Measurements from ENCODE around the gene COPE. TPM values are rescaled to one million over a fixed set of nuclear protein-coding genes. Genes with fewer than 3 reads are reported as not detected.
A peak's percentile ranks its signal among the peaks of the same experiment; 100 is the strongest.

Gene COPE
- total RNA-seq, 1 experiment from 2014 or later, result 177 TPM

DNA sequence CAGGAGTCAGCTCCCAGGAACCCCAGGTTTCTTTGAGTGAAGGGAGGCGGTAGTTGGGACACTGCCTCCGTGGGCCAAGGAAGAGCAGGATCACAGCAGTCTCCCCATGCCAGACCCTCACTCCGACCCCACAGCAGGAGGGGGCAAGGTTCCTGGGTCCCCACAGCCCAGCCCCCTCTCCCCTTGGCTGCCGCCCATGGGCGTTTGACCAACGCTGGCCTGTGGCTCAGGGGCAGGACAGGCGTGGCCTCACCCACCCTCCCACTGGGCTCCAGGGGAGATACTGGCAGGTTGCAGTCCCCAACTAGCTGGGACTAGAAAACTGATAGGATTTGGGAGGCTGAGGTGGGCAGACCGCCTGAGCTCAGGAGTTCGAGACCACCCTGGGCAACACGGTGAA, 9.2 kb downstream of the COPE start:
- POLR2A ChIA-PET, result no interaction called here
- BruUV-seq (replicated peaks), result no TSS peak
- no peaks in the 10 kb centered on the region for H3K9me3 ChIP-seq (ENCODE audit: control insufficient read depth, insufficient read depth, low read depth, low read length)
- no peak for ATAC-seq
- intact Hi-C loops (cut with micrococcal nuclease; ENCODE audit: unreplicated experiment) (no loop called here), in situ Hi-C loops (cut with HindIII; ENCODE audit: low pct_unique_long_range_greater_than_20kb, low sequenced_read_pairs) (no loop called here)
- no peaks in the 10 kb centered on the region for H3K4me1 ChIP-seq (ENCODE audit: control insufficient read depth, insufficient read depth, low read length)
- CTCF ChIA-PET, result no interaction called here
- no peak for TF ChIP-seq TCF7L2 (IDR thresholded peaks at IDR 0.05; ENCODE audit: low read depth, low read length)
- TF ChIP-seq, protein P1, sequence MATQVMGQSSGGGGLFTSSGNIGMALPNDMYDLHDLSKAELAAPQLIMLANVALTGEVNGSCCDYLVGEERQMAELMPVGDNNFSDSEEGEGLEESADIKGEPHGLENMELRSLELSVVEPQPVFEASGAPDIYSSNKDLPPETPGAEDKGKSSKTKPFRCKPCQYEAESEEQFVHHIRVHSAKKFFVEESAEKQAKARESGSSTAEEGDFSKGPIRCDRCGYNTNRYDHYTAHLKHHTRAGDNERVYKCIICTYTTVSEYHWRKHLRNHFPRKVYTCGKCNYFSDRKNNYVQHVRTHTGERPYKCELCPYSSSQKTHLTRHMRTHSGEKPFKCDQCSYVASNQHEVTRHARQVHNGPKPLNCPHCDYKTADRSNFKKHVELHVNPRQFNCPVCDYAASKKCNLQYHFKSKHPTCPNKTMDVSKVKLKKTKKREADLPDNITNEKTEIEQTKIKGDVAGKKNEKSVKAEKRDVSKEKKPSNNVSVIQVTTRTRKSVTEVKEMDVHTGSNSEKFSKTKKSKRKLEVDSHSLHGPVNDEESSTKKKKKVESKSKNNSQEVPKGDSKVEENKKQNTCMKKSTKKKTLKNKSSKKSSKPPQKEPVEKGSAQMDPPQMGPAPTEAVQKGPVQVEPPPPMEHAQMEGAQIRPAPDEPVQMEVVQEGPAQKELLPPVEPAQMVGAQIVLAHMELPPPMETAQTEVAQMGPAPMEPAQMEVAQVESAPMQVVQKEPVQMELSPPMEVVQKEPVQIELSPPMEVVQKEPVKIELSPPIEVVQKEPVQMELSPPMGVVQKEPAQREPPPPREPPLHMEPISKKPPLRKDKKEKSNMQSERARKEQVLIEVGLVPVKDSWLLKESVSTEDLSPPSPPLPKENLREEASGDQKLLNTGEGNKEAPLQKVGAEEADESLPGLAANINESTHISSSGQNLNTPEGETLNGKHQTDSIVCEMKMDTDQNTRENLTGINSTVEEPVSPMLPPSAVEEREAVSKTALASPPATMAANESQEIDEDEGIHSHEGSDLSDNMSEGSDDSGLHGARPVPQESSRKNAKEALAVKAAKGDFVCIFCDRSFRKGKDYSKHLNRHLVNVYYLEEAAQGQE (IDR thresholded peaks at IDR 0.05; ENCODE audit: insufficient read depth in 1 of 2, low read depth in 2 of 2, low read length in 1 of 2), result no peak
- TF ChIP-seq, protein P2, sequence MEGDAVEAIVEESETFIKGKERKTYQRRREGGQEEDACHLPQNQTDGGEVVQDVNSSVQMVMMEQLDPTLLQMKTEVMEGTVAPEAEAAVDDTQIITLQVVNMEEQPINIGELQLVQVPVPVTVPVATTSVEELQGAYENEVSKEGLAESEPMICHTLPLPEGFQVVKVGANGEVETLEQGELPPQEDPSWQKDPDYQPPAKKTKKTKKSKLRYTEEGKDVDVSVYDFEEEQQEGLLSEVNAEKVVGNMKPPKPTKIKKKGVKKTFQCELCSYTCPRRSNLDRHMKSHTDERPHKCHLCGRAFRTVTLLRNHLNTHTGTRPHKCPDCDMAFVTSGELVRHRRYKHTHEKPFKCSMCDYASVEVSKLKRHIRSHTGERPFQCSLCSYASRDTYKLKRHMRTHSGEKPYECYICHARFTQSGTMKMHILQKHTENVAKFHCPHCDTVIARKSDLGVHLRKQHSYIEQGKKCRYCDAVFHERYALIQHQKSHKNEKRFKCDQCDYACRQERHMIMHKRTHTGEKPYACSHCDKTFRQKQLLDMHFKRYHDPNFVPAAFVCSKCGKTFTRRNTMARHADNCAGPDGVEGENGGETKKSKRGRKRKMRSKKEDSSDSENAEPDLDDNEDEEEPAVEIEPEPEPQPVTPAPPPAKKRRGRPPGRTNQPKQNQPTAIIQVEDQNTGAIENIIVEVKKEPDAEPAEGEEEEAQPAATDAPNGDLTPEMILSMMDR (IDR thresholded peaks at IDR 0.05), result no peak
- TF ChIP-seq SIN3A (IDR thresholded peaks at IDR 0.05; ENCODE audit: borderline replicate concordance, insufficient read depth, low read depth, low read length), result no peak
- no peak for TF ChIP-seq POLR2AphosphoS5 (IDR thresholded peaks at IDR 0.05; ENCODE audit: low read depth, low read length)
- no peaks in the 10 kb centered on the region for H3K36me3 ChIP-seq (ENCODE audit: control insufficient read depth, insufficient read depth, low read length)
- DNase-seq (ENCODE audit: low read depth, low spot score), result no peak
- H3K27me3 ChIP-seq (ENCODE audit: control insufficient read depth, insufficient read depth, low read length), result no peaks in the 10 kb centered on the region
- H3K4me3 ChIP-seq (ENCODE audit: low read depth in 2 of 2, low read length in 2 of 2), result no peak overlapping the region
- H3K27ac ChIP-seq (ENCODE audit: low read length), result no peak overlapping the region

DNA sequence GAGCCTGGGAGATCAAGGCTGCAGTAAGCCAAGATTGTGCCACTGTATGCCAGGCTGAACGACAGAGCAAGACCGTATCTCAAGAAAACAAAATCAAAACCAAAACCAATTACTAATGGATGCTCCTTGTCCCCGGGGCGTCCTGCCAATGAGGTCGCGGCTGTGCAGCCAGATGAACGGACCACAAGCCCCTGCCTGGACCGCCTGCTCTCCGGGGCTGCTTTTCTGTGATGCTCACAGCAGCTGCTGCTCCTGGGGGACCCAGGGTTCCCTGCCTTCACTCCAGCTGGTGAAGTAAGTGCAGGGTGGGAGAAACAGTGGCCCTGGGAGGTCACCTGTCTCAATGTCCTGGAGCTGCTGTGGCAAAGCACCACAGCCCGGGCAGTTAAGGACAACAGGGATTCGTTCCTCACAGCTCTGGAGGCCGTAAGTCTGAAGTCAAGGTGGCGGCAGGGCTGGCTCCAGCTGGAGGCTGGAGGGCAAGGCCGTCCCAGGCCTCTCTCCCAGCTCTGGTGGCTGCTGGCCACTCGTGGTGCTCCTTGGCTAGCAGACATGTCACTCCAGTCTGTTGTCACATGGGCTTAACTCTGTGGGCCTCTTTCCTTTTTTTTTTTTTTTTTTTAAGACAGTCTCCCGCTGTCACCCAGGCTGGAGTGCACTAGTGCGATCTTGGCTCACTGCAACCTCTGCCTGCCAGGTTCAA, 10.1 kb downstream of the COPE start:
- CTCF ChIA-PET, result no interaction called here
- BruUV-seq (replicated peaks), result TSS peak; percentile 64
- ATAC-seq (no peak), DNase-seq (ENCODE audit: low read depth, low spot score) (no peak)
- Histone ChIP-seq H3K4me3 (ENCODE audit: low read depth in 2 of 2, low read length in 2 of 2) (no peak overlapping the region), H3K9me3 (ENCODE audit: control insufficient read depth, insufficient read depth, low read depth, low read length) (no peaks in the 10 kb centered on the region), H3K36me3 (ENCODE audit: control insufficient read depth, insufficient read depth, low read length) (no peaks in the 10 kb centered on the region), H3K27ac (ENCODE audit: low read length) (no peak overlapping the region), H3K4me1 (ENCODE audit: control insufficient read depth, insufficient read depth, low read length) (no peaks in the 10 kb centered on the region), H3K27me3 (ENCODE audit: control insufficient read depth, insufficient read depth, low read length) (no peaks in the 10 kb centered on the region)
- POLR2A ChIA-PET, result no interaction called here
- intact Hi-C loops (cut with micrococcal nuclease; ENCODE audit: unreplicated experiment), result no loop called here
- TF ChIP-seq TCF7L2 (IDR thresholded peaks at IDR 0.05; ENCODE audit: low read depth, low read length) (no peak), SIN3A (IDR thresholded peaks at IDR 0.05; ENCODE audit: borderline replicate concordance, insufficient read depth, low read depth, low read length) (no peak), POLR2AphosphoS5 (IDR thresholded peaks at IDR 0.05; ENCODE audit: low read depth, low read length) (no peak)
- TF ChIP-seq, protein P2 (IDR thresholded peaks at IDR 0.05), result no peak
- TF ChIP-seq, protein P1 (IDR thresholded peaks at IDR 0.05; ENCODE audit: insufficient read depth in 1 of 2, low read depth in 2 of 2, low read length in 1 of 2), result no peak
- in situ Hi-C loops (cut with HindIII; ENCODE audit: low pct_unique_long_range_greater_than_20kb, low sequenced_read_pairs), result no loop called here

Measured in Panc1 (cell line).